ENCODE results near the gene ZNF564.

GRCh38 chr19:12580180-12580694, 29.0 kb upstream of the ZNF564 start:
- TF ChIP-seq POLR2A (IDR thresholded peaks at IDR 0.05; ENCODE audit: low read length) (no peak), GATA1 (IDR thresholded peaks at IDR 0.05; ENCODE audit: low read depth, low read length) (no peak)

All from erythroblast (primary cell).